DND-41 (cell line): ENCODE data around the gene RACGAP1.

ENCODE experiments used
- CTCF ChIP-seq: IDR thresholded peaks from 2 replicates; pipeline ENCODE4 v1.5.1; 2012; ENCODE audit warnings: borderline replicate concordance, low read length, moderate library complexity, mild to moderate bottlenecking; ENCODE audit not compliant: poor library complexity, severe bottlenecking; ENCODE audit errors: extremely low read depth
- EZH2 ChIP-seq: IDR thresholded peaks from 3 replicates; pipeline ENCODE4 v1.6.1; 2012; ENCODE audit warnings: borderline replicate concordance, low read depth, mild to moderate bottlenecking, moderate library complexity, low read length, inconsistent platforms; ENCODE audit not compliant: severe bottlenecking

- TF ChIP-seq CTCF (no peak), EZH2 (no peak)
Observed at GRCh38 chr12:49943625-49943960, 81.7 kb downstream of the RACGAP1 start.
